GM20000 (cell line): ENCODE data around the gene TIAM1.

Experiments
- DNase-seq: peaks from one replicate; pipeline ENCODE4 v3.0.0; 2012; ENCODE audit warnings: low spot score
- TF ChIP-seq, protein P1 (sequence below): IDR thresholded peaks from 2 replicates; pipeline ENCODE4 v1.5.1; 2012; ENCODE audit warnings: mild to moderate bottlenecking, control low read depth; ENCODE audit errors: extremely low read depth, missing control alignments

The TIAM1 gene

DNA sequence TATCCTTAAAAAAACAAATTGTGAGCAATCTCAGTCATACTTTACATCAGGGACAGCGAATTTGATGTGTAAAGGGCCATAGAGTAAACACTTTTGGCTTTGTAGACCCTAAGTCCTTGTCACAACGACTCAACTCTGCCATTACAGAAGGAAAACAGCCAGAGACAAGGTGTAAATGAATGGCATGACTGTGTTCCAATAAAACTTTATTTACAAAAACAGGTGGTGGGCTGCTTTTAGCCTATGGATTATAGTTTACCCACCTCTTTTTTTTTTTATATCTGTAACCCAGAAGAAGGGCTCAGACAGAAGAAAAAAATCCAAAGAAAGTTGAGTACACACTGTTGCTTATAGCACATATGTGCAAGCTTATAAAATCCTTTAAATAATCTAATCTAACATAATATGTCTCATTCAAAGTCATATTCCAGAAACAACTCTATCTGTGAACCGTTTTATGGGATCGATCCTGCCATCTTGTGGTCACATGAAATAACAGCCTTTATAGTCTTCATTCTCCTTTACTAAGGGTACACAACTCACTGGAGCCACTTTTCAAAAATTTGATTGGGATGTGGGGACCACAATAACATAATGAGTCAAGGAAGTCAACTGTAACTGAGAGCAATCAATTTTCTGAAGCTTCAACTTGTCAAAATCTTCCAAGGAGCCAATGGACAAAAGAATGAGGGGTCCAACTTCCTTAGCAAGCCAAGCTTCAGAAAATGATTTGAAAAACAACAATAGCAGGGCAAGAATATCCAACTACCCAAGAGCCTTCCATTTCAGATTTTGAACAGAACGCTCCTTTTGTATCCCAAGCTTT, 163.6 kb downstream of the TIAM1 start:
- TF ChIP-seq, protein P1, sequence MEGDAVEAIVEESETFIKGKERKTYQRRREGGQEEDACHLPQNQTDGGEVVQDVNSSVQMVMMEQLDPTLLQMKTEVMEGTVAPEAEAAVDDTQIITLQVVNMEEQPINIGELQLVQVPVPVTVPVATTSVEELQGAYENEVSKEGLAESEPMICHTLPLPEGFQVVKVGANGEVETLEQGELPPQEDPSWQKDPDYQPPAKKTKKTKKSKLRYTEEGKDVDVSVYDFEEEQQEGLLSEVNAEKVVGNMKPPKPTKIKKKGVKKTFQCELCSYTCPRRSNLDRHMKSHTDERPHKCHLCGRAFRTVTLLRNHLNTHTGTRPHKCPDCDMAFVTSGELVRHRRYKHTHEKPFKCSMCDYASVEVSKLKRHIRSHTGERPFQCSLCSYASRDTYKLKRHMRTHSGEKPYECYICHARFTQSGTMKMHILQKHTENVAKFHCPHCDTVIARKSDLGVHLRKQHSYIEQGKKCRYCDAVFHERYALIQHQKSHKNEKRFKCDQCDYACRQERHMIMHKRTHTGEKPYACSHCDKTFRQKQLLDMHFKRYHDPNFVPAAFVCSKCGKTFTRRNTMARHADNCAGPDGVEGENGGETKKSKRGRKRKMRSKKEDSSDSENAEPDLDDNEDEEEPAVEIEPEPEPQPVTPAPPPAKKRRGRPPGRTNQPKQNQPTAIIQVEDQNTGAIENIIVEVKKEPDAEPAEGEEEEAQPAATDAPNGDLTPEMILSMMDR = no peak
- DNase-seq = peak; percentile 49

DNA sequence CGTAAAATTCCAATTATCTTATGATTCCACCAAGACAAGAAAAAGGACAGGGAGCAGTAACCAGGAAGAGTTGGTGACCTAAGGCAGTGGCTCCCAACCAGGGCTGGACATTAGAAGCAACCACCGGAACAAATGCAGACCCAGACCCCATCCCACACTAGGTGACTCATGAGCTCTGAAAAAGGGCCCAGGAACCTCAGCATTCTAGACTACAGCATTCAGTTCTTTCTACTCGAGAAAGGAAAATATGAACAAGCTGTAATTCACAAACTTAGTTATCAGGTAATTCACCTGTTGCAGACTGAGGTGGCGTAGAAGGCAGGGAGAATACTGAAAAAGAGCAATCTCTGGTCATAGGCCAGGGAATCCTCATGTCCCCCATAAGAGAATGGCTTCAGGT, 167.3 kb downstream of the TIAM1 start:
- no peak for DNase-seq
- TF ChIP-seq, protein P1 = no peak

DNA sequence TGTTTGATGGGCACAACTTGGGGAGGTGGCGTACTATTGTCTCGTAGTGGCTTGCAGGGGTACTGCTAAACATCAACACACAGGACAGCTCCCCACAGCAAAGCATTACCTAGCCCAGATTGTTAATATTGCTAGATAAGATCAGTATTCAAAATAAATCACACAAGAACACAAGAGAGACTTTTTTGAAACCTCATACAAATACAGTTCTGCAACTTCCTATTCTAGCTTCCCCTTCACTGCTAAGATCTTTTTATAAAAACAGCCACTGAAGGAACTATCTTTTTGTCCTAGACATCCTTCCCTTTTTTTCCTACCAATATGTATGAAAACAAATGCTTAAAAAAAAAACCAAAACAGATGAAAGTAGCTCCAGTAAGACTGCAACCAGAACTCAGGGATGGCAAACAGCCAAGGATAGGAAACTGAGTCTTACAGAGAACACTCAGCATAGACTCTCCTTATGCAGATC, 167.9 kb downstream of the TIAM1 start:
- TF ChIP-seq, protein P1 = no peak
- DNase-seq = no peak

DNA sequence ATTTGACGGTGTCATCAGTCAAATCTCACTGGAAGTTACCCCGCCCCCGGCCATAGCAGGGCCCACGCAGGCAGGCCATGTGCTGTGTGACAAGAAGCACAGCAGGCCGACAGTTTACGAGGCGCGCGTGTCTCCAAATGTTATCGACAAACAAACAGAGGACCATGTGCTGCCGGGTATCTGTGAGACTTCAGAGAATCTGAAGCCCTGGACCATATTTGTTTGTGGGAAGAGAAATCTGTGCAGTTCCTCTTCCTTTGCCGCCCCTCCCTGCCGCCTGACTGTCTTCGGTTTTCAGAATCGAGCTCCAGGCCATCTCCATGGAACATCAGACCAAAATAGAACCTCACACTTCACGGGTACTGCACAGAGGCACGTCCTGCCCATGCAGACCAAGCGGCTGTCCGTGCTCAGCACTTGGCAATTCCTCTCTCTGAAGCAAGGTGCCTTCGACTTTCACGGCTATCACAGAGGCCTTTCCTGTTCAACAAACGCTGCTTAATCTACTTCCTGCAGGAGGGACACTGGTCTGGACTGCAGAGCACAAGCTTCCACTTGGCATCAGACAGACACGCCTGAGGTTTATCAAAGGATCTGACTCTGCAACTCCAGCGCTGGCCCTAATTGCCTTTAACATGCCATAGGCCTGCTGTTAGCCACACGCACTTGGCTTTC, 170.0 kb downstream of the TIAM1 start:
- DNase-seq = no peak
- TF ChIP-seq, protein P1 = no peak

DNA sequence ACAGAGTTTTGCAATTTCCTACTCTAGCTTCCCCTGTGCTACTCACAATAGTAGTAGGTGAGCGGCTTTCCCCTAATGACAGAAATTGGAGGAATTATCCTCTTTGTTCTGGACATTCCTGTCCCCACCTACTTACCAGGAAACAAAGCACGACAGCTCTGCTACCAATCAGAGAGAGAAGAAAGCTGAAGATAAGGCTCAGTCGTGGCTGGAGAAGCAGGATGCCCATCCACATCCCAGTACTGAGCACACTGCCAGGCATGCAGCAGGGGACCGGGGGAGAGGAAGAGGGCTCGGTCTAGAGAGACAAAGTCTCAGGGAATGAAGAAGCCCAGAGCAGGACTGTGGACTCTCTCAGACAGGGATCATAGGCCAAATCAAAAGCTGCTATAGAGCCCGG, 171.7 kb downstream of the TIAM1 start:
- TF ChIP-seq, protein P1 = no peak
- no peak for DNase-seq

DNA sequence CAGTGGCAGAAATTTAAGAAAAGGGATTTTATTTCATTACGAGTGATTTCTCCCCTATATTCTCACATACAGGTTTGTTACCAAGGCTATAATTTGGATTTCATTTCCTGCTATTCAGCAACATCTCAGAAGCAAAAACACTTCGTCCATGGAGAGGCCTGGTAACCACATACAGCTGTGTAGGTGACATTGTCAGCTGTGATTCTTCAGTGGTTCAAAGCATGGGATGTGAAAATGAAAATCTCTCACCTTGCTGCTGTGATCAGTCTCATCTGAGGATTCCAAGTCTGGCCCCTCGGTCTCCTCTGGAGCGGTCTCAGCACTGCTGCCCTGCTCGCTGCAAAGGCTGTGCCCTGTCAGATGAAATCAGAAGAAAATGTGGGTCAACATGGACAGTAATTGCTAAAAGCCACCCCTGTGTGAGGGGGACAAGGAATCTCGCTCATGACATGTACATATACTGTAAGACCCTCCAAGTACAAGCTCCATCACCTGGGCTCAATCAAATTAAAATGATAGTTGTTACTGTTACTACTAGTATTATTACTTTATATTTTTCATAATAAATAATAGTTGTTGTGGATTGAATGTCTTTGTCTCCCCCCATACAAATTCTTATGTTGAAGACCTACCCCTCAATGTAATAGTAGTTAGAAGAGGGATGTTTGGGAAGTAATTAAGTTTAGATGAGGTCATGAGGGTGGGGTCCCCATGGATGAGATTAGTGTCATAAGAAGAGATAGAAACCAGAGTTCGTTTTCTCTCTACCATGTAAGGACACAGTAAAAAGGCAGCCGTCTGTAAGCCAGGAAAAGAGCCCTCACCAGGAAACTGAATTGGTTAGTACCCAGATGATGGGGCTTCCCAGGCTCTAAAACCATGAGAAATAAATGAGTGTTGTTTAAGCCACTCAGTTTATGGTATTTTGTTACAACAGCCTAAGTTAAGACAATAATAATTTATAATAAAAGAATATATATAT, 179.1 kb downstream of the TIAM1 start:
- no peak for DNase-seq
- TF ChIP-seq, protein P1 = no peak
